IMR-90 (cell line): Measurements from ENCODE around the gene CD46. TPM values are rescaled to one million over a fixed set of nuclear protein-coding genes. Genes with fewer than 3 reads are reported as not detected.

ENCODE experiments used
- ATAC-seq: fragments of 200-7000 bp; cut with Tn5 transposase; 2 replicates; pipeline ENCODE4 v1.9.1; 2020; ENCODE audit warnings: low read depth, mild to moderate bottlenecking, moderate library complexity
- BruUV-seq: library from RNA; stranded (reverse); fragments of 400-500 nt; replicated peaks from 2 replicates; lab custom pipeline; 2021; lab: Mats Ljungman, UMichigan
- CTCF ChIA-PET: fragments of 300-600 bp; formaldehyde crosslinking; extraction: SDS; loops from one replicate; lab custom pipeline; 2021; ENCODE audit warnings: antibody characterized with exemption; lab: Yijun Ruan, JAX
- POLR2A ChIA-PET: fragments of 300-600 bp; sonication (Branson Sonifier 250); formaldehyde crosslinking; loops from one replicate; lab custom pipeline; 2022; ENCODE audit warnings: antibody characterized with exemption; ENCODE audit not compliant: unreplicated experiment; lab: Charles Lee
- DNase-seq: peaks from one replicate; pipeline ENCODE4 v3.0.0; 2013
- H2AFZ ChIP-seq: replicated peaks from 2 replicates; pipeline ENCODE3; 2013; ENCODE audit warnings: low read length, mild to moderate bottlenecking; ENCODE audit not compliant: poor library complexity
- H2AK5ac ChIP-seq: 2 replicates; pipeline ENCODE4 v1.6.1; 2013; ENCODE audit warnings: low read depth, low read length, inconsistent platforms
- H2AK9ac ChIP-seq: replicated peaks from 2 replicates; pipeline ENCODE3; 2013; ENCODE audit warnings: mild to moderate bottlenecking, low read depth, low read length, moderate library complexity; ENCODE audit not compliant: poor library complexity
- H2BK120ac ChIP-seq: 2 replicates; pipeline ENCODE4 v1.6.1; 2013; ENCODE audit warnings: low read depth, low read length, inconsistent platforms
- H2BK15ac ChIP-seq: 3 replicates; pipeline ENCODE4 v1.6.1; 2013; ENCODE audit warnings: low read depth, low read length, inconsistent platforms
- H2BK20ac ChIP-seq: 2 replicates; pipeline ENCODE4 v1.6.1; 2013; ENCODE audit warnings: low read depth, mild to moderate bottlenecking, inconsistent platforms, low read length, moderate library complexity
- H2BK5ac ChIP-seq: 2 replicates; pipeline ENCODE4 v1.6.1; 2013; ENCODE audit warnings: mild to moderate bottlenecking, low read depth, low read length, inconsistent platforms; ENCODE audit not compliant: poor library complexity, severe bottlenecking
- H3K14ac ChIP-seq: replicated peaks from 2 replicates; pipeline ENCODE4 v1.6.1; 2013; ENCODE audit warnings: low read depth, low read length, inconsistent platforms
- H3K18ac ChIP-seq: 2 replicates; pipeline ENCODE4 v1.6.1; 2013; ENCODE audit warnings: low read depth, low read length, control low read depth
- H3K23ac ChIP-seq: 2 replicates; pipeline ENCODE4 v1.6.1; 2013; ENCODE audit warnings: low read depth, low read length, inconsistent platforms
- H3K27ac ChIP-seq: 2 replicates; pipeline ENCODE4 v1.5.1; 2013; ENCODE audit warnings: mild to moderate bottlenecking, control low read depth, low read length; ENCODE audit not compliant: insufficient read depth
- H3K27me3 ChIP-seq: 2 replicates; pipeline ENCODE4 v1.6.1; 2013; ENCODE audit warnings: low read length; ENCODE audit not compliant: control insufficient read depth, insufficient read depth
- H3K36me3 ChIP-seq: 2 replicates; pipeline ENCODE4 v1.6.1; 2013; ENCODE audit warnings: low read length, mixed read lengths; ENCODE audit not compliant: control insufficient read depth, insufficient read depth
- H3K4ac ChIP-seq: 2 replicates; pipeline ENCODE4 v1.6.1; 2013; ENCODE audit warnings: low read depth, low read length, inconsistent platforms
- H3K4me1 ChIP-seq: 2 replicates; pipeline ENCODE4 v1.6.1; 2013; ENCODE audit warnings: low read length, mixed read lengths; ENCODE audit not compliant: control insufficient read depth, insufficient read depth
- H3K4me2 ChIP-seq: 2 replicates; pipeline ENCODE4 v1.6.1; 2013; ENCODE audit warnings: low read depth, mild to moderate bottlenecking, control low read depth, low read length, moderate library complexity
- H3K4me3 ChIP-seq: 2 replicates; pipeline ENCODE4 v1.5.1; 2013; ENCODE audit warnings: low read depth, mild to moderate bottlenecking, control low read depth, low read length, moderate library complexity; ENCODE audit not compliant: insufficient read depth
- H3K56ac ChIP-seq: 2 replicates; pipeline ENCODE4 v1.6.1; 2013; ENCODE audit warnings: low read length, inconsistent platforms; ENCODE audit not compliant: insufficient read depth; ENCODE audit errors: extremely low read depth
- H3K79me1 ChIP-seq, 2 experiments: 2 replicates each; pipeline ENCODE4 v1.6.1; 2013; ENCODE audit warnings: low read length in 2 of 2, inconsistent platforms in 1 of 2, low read depth in 1 of 2
- H3K9ac ChIP-seq: 2 replicates; pipeline ENCODE4 v1.6.1; 2013; ENCODE audit warnings: low read depth, low read length, control low read depth
- H3K9me1 ChIP-seq: 2 replicates; pipeline ENCODE4 v1.6.1; 2013; ENCODE audit warnings: low read length, inconsistent platforms; ENCODE audit not compliant: insufficient read depth
- H3K9me3 ChIP-seq: 2 replicates; pipeline ENCODE4 v1.6.1; 2013; ENCODE audit warnings: low read length; ENCODE audit not compliant: control insufficient read depth, insufficient read depth
- H4K20me1 ChIP-seq: 2 replicates; pipeline ENCODE4 v1.6.1; 2013; ENCODE audit warnings: low read length, inconsistent platforms; ENCODE audit not compliant: insufficient read depth
- H4K5ac ChIP-seq: 2 replicates; pipeline ENCODE4 v1.6.1; 2013; ENCODE audit warnings: mild to moderate bottlenecking, low read depth, low read length, control low read depth
- H4K8ac ChIP-seq, 2 experiments: 2 replicates each; pipeline ENCODE4 v1.6.1; 2013; ENCODE audit warnings: low read depth in 2 of 2, low read length in 2 of 2, control low read depth in 1 of 2, inconsistent platforms in 1 of 2
- H4K91ac ChIP-seq: 2 replicates; pipeline ENCODE4 v1.6.1; 2013; ENCODE audit warnings: low read depth, low read length, inconsistent platforms; ENCODE audit not compliant: insufficient read depth
- BHLHE40 ChIP-seq: fragments of 150-350 bp; IDR thresholded peaks from 2 replicates; pipeline ENCODE4 v1.6.1; 2016; ENCODE audit warnings: mild to moderate bottlenecking, low read depth, low read length
- CTCF ChIP-seq: conservative IDR thresholded peaks from 2 replicates; pipeline ENCODE4 v1.5.1; 2012; ENCODE audit warnings: mild to moderate bottlenecking, low read depth, low read length, improper control_type of control experiment
- MAFK ChIP-seq: IDR thresholded peaks from 2 replicates; pipeline ENCODE4 v1.6.1; 2012; ENCODE audit warnings: low read depth, low read length, improper control_type of control experiment
- RAD21 ChIP-seq: IDR thresholded peaks from 2 replicates; pipeline ENCODE4 v1.6.1; 2012; ENCODE audit warnings: low read length, improper control_type of control experiment
- USF2 ChIP-seq: fragments of 150-350 bp; IDR thresholded peaks from 2 replicates; pipeline ENCODE4 v1.6.1; 2017; ENCODE audit warnings: mild to moderate bottlenecking, antibody characterized with exemption, low read length, low read depth
- WGBS, 2 experiments: methylation state at CpG; one replicate each; pipeline versions ENCODE4 v1.1.5 to v1.1.7; 2013; ENCODE audit warnings: missing lambda C conversion rate in 2 of 2; ENCODE audit not compliant: insufficient read length in 1 of 2; ENCODE audit errors: extremely low coverage in 2 of 2; 5-methylcytosine and 5-hydroxymethylcytosine counted together
- dilution Hi-C: fragments of 300-500 bp; cut with HindIII; formaldehyde crosslinking; loops from one replicate; pipeline ENCODE4 v1.14.3; 2018; ENCODE audit warnings: low sequenced_read_pairs; ENCODE audit not compliant: unreplicated experiment
- in situ Hi-C: fragments of 300-500 bp; cut with MboI; formaldehyde crosslinking; loops from 3 replicates; pipeline ENCODE4 v1.14.3; 2019; ENCODE audit warnings: low sequenced_read_pairs, inconsistent platforms, mixed read lengths
- intact Hi-C: fragments of 100-400 bp; cut with micrococcal nuclease; formaldehyde crosslinking; loops from 2 replicates; pipeline ENCODE4 v1.10.0; 2022
- polyA plus RNA-seq, 3 experiments: library from polyadenylated mRNA; depleted of rRNA; stranded (reverse); fragments of >200 nt; gene quantifications; 2 replicates each; pipeline ENCODE4 v1.2.3, GENCODE V29; 2012; ENCODE audit warnings: low replicate concordance in 1 of 3
- total RNA-seq: library from RNA; depleted of rRNA; stranded (reverse); fragments of >200 nt; gene quantifications from 2 replicates; pipeline ENCODE4 v1.2.3, GENCODE V29; 2012

CD46 gene
- total and polyA plus RNA-seq, 2 of the 4 experiments (the other 2 are of a cell fraction) = 37.1 to 82.0 TPM

- Histone ChIP-seq H2AK5ac (no peak overlapping the region), H3K23ac (no peak overlapping the region), H2BK15ac (no peak overlapping the region), H3K18ac (no peak overlapping the region), H3K9me1 (peaks cover 21% of the 10 kb centered on the region; the same call in 1 of the 2 replicates), H4K20me1 (no peaks in the 10 kb centered on the region), H3K27ac (no peak overlapping the region), H3K4ac (no peak overlapping the region), H3K56ac (no peak overlapping the region), H4K91ac (no peak overlapping the region), H3K4me3 (no peak overlapping the region), H3K36me3 (peaks cover 14% of the 10 kb centered on the region; the same call in 1 of the 2 replicates), H4K8ac (no peak overlapping the region), H2BK120ac (no peak overlapping the region), H2BK5ac (no peak overlapping the region), H3K4me1 (peaks cover 14% of the 10 kb centered on the region), H3K9ac (no peak overlapping the region), H4K5ac (no peak overlapping the region), H3K14ac (no peak overlapping the region), H2BK20ac (no peak overlapping the region), H3K4me2 (no peak overlapping the region), H3K79me1 (peaks cover 0 to 5% of the 10 kb centered on the region in 2 experiments; a peak in 1 of 4 replicates), H3K9me3 (no peaks in the 10 kb centered on the region), H2AFZ (no peak overlapping the region), H2AK9ac (no peak overlapping the region), H3K27me3 (no peaks in the 10 kb centered on the region)
- dilution Hi-C loops = no loop called here
- DNase-seq (no peak), ATAC-seq (no peak)
- ChIA-PET CTCF (interaction anchor here (0.6 to 1.4 kb wide), 6 partner anchors 8 to 533 kb away, joined by 3 to 5 read pairs (median 3); no protein-coding TSS in a partner anchor), POLR2A (no interaction called here)
- in situ Hi-C loops = no loop called here
- intact Hi-C loops = no loop called here
- 94% methylated on average over 5 of the region's 8 CpGs; no CpG with 5 or more reads in 1 of the 2 experiments for WGBS, 2 experiments
- no TSS peak for BruUV-seq
- TF ChIP-seq BHLHE40 (no peak), MAFK (no peak), USF2 (no peak), CTCF (no peak), RAD21 (no peak)
Observed at GRCh38 chr1:207811319-207811718, 59.5 kb downstream of the CD46 start.
